Endometrium (tissue), 2 donors: ENCODE measurements around the gene USP10.

Experiments
- FAIRE-seq: peaks from 2 replicates; lab custom pipeline; 2012; peaks lifted over from hg19 to GRCh38; lab: Jason Lieb, UNC
- donor health status: control.
- donor health status: control.

The USP10 gene, protein sequence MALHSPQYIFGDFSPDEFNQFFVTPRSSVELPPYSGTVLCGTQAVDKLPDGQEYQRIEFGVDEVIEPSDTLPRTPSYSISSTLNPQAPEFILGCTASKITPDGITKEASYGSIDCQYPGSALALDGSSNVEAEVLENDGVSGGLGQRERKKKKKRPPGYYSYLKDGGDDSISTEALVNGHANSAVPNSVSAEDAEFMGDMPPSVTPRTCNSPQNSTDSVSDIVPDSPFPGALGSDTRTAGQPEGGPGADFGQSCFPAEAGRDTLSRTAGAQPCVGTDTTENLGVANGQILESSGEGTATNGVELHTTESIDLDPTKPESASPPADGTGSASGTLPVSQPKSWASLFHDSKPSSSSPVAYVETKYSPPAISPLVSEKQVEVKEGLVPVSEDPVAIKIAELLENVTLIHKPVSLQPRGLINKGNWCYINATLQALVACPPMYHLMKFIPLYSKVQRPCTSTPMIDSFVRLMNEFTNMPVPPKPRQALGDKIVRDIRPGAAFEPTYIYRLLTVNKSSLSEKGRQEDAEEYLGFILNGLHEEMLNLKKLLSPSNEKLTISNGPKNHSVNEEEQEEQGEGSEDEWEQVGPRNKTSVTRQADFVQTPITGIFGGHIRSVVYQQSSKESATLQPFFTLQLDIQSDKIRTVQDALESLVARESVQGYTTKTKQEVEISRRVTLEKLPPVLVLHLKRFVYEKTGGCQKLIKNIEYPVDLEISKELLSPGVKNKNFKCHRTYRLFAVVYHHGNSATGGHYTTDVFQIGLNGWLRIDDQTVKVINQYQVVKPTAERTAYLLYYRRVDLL

DNA sequence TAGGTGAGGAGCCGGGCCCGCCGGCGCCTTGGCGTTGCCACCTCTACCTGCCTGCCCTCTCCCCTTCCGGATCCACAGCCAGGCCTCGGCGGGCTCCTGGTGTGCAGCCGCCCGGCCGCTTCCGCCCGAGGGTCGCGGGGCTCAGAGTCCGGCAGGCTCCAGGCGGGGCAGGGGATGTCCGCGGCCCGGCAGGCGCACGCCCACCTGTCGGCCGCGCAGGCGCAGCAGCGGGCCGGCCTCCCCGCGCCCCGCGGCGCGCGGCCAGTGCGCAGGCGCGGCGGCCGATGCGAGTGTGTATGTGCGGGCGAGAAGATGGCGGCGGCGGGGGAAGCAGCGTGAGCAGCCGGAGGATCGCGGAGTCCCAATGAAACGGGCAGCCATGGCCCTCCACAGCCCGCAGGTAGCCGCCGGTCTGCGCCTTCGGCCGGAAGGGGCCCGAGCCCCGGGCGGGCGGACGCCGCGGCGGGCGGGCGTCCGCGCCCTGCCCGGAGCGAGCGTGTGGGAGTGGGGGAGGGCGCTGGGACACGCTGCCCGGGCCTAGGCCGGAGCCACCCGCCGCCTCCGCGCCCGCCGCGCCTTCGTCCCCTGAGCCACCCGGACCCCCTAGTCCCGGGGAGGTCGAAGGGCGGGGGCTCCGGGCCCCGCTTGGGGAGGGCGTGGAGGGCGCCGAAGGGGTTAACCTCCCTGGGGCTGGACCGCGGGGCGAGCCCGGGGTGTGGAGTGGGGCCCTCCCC is at the start of gene USP10:
USP10 (plus strand) TSS at position 289 of the 734 bp plus-strand sequence; CDS start at position 380, 91 bp downstream.
- FAIRE-seq, result no peak

DNA sequence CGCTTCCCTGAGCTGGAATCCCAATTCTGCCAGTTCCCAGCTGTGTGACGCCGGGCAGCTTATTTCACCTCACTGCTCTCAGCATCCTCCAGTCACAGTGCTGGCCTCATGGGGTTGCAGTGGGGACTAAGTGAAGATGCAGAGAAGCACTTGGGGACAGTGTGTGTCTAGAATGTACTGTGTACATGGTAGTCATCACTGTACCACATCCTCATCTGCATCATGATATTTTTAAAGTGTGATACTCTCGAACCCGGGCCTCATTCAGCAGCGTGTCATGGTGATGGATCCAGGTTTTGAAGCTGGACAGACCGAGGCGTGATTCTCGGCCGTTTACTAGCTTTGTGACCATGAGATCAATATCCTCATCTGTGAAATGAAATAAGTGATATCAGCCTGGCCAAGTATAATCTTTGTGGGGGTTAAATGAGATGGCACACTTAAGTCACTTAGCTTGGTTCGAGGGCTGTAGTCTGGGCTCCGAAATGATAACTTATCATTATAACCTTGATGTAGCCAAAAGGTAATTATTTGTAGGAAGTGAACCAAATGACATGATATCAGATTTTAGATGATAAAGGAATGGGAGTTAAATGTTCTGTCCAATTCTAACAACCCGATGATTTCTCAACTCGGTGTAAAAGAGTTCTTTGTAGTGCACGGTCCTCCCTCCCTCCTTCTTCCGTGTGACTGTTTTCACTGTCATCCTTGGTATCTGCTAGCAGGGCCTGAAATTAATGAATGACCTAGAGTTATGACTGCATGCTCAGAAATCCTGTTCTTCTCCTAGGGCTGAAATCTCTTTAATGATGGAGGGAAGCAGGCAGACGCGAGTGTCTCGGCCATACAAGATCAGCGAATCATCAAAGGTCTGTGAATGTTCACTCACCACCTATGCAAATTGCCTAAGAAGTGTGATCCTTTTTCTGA is 49.5 kb upstream of the USP10 start:
- no peak for FAIRE-seq

DNA sequence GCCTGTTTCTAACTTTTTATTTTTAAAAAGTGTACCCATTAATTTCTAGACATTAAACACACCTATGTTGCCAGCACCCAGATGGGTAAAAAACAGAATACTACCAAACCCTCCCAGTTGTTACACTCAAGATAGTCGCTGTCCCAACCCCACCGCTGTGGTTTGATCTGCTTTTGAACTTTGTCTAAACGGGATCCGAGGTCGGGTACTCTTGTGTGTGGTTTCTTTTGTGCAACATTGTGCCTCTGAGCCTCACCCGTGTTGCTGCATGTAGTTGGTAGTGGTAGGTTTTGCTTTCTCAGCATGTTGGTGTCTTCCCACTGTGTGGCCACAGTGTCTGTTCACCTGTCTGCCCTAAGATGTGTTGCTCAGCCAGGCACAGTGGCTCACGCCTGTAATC is 47.2 kb upstream of the USP10 start:
- no peak for FAIRE-seq

DNA sequence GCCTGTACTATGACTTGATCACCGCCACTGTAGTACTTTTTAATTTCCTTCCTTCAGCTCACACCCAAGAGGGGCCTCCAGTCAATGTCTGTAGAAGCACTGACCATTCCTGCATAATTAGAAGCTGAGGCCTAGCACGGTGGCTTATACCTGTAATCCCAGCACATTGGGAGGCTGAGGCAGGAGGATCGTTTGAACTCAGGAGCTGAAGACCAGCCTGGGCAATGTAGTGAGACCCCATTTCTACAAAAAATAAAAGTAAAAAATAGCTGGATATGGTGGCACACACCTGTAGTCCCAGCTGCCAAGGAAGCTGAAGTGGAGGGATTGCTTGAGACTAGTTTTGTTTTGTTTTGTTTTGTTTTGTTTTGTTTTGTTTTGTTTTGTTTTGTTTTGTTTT is 45.6 kb upstream of the USP10 start:
- FAIRE-seq, result no peak

DNA sequence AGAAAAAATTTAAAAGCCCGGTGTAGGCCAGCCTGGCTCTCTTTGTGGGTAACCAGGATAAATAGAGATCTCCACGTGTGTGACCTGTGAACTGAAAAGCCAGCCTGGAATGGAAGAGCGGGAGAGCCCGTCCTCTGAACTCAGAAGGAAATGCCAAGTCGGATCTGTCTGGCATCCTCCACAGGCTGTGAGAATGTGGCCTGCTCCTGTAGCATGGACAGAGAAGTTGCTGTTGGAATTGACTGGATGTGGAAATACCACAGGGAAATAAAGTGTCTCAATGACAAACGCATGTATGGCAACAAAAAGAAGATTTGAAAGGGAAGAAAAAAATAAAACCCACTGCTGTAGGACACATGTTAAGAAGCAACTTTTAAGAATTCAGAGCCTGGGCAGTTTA is 44.8 kb upstream of the USP10 start:
- FAIRE-seq, result no peak

DNA sequence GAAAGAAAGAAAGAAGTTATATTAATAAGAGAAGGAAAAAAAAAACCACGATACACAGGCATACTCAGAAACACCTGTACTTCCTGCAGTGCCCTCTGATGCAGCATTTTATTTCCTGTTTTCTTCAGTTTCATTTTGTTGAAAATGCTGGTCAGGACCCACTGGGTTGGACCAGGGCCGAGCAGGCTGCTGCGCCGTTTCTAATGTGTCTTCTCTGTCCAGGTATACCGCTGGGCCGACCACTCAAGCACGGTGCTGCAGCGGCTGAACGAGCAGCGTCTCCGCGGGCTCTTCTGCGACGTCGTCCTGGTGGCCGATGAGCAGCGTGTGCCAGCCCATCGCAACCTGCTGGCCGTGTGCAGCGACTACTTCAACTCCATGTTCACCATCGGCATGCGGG is 43.2 kb upstream of the USP10 start:
- no peak for FAIRE-seq

DNA sequence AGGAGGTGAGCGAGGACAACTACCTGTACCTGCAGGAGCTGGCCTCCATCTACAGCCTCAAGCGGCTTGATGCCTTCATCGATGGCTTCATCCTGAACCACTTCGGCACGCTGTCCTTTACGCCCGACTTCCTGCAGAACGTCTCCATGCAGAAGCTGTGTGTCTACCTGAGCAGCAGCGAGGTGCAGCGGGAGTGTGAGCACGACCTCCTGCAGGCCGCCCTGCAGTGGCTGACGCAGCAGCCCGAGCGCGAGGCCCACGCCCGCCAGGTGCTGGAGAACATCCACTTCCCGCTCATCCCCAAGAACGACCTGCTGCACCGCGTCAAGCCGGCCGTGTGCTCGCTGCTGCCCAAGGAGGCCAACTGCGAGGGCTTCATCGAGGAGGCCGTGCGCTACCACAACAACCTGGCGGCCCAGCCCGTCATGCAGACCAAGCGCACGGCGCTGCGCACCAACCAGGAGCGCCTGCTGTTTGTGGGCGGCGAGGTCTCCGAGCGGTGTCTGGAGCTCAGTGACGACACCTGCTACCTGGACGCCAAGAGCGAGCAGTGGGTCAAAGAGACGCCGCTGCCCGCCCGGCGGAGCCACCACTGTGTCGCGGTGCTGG is 42.5 kb upstream of the USP10 start:
- no peak for FAIRE-seq

DNA sequence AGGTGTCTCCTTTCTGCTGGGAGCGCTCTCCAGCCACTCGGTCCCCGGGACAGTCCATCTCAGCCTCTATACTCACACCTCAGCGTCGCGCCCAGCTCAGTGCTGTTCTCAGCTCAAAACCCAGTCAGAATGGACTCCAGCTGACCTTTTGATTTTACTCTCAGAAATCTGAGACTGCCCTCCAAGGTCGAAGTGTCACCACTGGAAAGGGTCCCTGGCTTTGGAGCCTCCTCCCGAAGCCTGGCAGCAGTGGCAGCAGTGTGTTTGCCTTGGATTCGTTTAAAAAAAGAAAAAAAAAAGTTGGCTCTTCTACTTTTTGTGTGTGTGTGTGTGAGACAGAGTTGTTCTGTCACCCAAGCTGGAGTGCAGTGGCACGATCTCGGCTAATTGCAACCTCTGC is 41.1 kb upstream of the USP10 start:
- no peak for FAIRE-seq

DNA sequence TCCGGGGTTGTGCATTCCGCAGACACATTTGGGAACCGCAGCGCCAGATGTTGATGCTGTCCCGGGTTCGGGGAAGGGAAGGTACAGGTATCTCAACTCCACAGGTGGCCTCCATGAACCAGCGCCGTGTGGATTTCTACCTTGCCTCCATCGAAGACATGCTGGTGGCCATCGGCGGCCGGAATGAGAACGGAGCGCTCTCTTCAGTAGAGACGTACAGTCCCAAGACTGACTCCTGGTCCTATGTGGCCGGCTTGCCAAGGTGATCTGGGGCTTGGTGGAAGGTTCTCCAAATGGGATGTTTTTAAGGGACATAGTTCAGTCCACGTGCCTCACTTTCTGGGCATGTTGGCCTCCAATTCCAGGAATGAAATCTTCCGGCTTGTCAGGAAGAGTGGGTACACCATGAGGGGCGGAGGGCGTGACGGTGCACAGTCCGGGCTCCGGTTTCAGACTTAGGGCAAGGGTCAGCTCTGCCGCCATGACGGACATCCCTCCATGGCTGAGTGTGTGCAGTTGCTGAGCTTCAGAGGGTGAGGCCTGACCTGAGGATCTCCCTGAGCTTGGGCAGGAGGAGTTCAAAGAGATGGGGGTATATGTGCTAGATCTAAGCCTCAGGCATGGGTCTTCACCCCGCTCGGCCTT is 40.0 kb upstream of the USP10 start:
- FAIRE-seq, result no peak

DNA sequence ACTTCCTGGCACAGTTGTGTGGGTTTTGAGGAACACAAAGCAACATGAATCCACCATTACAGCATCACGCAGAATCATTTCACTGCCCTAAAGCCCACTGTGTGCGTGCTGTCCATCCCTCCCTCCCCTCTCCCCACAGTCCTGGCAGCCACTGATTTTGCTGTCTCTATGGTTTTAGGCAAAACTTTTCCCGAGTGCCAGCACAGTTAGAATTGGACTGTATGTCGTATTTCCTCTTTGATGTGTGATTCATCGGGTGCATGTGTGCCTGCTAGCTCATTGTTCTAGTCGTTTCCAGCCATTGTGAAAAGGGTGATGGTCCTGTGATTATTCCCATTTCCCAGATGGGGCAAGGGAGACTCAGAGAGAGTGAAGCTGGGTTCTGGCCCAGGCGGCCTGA is 38.8 kb upstream of the USP10 start:
- FAIRE-seq, result no peak

DNA sequence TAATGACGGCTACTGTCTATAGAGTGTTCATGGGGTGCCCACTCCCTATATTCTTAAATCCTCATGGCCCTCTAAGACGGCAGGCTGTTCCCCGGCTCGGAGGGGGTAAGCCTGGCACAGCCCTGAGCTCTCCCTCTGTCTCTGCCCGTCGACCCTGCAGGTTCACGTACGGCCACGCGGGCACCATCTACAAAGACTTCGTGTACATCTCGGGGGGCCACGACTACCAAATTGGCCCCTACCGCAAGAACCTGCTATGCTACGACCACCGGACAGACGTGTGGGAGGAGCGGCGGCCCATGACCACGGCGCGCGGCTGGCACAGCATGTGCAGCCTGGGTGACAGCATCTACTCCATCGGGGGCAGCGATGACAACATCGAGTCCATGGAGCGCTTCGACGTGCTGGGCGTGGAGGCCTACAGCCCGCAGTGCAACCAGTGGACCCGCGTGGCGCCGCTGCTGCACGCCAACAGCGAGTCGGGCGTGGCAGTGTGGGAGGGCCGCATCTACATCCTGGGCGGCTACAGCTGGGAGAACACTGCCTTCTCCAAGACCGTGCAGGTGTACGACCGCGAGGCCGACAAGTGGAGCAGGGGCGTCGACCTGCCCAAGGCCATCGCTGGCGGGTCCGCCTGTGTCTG is 38.3 kb upstream of the USP10 start:
- no peak for FAIRE-seq

DNA sequence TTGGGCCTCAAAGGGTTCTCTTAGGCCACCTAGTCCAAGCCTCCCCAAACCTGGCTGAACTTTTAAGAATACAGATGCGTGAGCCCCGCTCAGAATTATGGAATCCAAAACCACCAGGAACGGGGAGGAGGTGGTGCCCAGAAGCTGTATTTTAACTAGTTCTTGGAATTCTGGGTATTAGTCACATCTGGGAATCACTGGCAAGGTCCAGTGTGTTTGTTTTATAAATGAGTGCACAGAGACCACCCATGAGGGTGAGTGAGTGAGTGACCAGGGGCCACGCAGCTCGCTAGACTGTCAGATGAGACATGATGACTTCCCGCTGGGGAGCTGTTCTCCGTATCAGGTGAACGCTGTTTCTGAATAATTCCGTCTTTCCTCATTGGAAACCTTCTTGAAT is 37.3 kb upstream of the USP10 start:
- FAIRE-seq, result no peak

DNA sequence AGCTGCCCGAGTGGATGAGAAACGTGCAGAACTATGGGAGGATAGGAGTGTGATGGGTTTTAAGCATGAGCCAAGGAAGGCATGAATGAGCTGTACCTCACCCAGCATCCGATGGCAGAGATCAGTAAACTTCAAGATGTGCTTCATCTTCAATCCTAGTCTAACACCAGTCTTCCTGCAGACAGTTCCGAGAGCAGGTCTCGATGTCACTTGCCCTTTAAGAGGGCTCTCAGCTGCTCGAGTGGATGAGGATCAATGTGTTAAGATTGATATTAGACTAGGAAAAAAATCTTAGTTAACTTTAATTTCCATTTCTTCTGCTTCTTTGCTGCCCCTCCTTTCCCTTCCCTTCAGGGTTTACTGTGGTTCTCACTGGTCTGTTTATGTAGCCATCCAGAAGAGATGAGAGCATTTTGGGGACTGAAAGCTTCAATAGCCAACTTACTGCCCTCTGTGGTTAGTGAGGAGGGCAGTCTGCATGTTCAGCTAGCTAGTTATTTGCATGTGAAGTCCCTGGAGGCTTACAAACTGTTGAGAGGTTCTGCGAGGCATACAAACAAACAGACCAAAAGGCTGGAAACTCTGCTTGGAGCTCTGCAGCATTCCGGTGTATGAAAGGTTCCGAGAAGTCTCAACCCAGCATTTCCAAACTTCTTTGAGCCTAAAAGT is 36.2 kb upstream of the USP10 start:
- no peak for FAIRE-seq

DNA sequence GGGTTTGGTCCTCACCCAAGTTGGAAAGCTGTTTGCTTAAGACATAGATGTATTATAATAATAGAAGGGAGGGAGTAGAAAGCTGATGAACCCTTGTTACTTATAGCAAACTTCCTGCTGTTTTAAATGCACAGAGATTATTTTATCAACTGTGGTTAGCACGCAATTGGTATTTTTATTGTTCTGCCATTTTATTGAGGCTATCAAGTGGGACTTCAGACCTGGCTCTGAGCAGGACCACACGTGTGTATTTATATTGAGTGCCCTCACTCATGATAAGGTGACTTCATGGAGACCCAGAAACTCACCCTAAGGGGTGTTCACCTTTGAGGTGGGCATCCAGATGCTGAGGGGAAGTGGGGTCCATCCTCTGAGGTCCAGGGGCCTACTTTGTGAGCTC is 34.4 kb upstream of the USP10 start:
- no peak for FAIRE-seq

DNA sequence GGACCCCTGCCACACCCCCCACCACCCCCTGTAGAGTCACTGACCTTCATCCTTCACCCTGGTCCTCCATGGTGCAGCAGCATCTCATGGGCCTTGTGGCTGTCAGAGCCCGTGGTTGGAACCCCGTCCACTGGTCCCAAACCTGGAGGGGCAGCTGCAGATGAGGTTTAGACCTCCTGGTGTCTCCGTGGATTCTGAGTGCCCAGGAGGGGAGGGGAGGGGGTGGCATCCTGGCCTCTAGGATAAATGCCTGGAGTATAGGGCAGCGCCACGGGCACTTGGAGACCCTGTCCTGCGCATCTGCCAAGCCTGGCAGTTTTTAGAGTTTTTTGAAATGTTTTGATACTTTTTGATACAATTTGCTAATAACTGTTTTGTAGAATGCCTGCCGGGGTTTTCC is 34.0 kb upstream of the USP10 start:
- FAIRE-seq, result no peak

DNA sequence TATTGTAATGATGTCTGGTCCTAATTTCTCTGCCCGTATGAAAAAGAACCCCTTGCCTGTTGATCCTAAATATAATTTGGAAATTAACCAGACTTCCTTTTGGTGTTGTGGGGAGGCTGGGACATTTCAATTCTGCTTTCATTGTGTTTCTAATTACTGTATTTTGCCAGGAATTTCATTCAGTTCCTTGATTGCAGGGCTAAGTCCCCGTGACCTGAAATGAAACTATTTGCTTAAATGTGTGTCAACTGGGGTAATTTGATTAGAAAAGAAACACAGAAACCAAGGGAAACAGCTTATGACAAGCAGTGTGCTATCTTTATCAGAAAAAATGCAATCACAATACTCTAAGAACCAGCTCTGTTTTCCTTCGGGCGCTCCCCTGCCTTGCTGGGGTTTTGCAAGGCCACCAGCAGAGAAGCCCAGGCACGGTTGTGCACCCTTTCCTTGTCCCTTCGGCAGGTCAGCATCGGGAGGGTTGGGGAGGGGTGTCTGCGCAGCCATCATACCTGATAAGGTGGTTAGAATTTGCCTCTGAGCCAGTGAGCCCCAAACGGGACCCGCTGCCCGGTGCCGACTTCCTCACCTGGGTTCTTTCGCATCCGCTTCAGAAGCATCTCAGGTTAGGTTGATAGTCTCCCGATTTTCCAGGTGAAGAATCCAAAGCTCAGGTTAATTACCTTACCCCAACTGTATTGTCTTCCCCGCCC is 32.0 kb upstream of the USP10 start:
- FAIRE-seq, result no peak

DNA sequence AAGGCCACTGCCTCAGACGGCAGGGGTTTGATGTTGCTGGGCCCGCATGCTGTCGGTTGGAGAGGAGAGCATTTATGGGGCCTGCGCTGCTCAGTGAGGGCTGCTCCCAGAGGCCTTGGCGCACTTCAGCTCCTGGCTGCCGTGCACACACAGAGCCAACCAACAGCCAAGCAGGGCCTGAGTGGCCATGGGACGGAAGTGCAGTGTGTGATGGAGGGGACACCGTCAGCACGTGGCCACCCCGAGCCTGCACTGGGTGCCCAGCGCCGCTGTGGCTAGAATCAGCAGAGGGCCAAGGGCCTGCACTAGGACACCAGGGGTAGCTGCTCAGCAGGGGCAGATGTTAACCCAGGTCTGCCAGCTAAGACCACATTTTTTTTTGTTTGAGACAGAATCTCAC is 29.7 kb upstream of the USP10 start:
- no peak for FAIRE-seq

DNA sequence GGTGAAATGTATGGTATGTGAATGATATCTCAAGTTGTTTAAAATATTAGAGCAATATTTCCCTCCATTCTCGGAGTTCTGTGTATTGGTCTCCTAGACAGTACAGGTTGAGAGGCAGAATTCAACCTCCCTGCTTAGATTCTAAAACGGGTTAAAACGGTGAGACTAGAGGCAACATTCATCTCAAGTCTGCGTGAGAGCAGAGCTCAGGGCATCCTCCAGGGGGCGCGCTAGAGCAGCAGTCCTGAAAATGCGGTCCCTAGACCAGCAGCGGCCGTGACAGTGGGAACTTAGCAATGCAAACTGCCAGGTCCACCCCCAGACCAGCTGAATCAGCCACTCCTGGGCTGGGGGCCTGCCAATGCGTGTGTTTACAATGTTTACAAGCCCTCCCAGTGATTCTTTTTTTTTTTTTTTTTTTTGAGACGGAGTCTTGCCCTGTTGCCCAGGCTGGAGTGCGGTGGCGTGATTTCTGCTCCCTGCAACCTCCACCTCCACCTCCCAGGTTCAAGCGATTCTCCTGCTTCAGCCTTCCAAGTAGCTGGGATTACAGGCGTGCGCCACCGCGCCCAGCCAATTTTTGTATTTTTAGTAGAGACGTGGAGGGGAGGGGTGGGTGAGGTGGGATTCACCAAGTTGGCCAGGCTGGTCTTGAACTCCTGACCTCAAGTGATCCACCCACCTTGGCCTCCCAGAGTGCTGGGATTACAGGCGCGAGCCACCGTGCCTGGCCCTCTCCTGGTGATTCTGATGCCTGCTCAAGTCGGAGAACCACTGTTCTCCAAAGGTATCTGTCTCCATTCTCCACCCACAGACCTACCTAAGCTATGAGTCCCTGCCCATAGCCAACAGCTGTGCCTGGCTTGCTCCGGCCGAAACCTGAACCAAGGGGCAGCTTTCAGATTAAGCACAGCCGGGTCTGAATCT is 27.3 kb upstream of the USP10 start:
- no peak for FAIRE-seq
